Jurkat, Clone E6-1 (cell line): Measurements from ENCODE around the gene DPYSL4.

ENCODE experiments used
- DNase-seq: peaks from one replicate; pipeline ENCODE4 v3.0.0-alpha.2; 2011; ENCODE audit warnings: low read depth, low spot score
- H3K4me3 ChIP-seq: 2 replicates; pipeline ENCODE4 v1.5.1; 2011; ENCODE audit warnings: mild to moderate bottlenecking, low read length, control low read depth, moderate library complexity

Gene DPYSL4

DNA sequence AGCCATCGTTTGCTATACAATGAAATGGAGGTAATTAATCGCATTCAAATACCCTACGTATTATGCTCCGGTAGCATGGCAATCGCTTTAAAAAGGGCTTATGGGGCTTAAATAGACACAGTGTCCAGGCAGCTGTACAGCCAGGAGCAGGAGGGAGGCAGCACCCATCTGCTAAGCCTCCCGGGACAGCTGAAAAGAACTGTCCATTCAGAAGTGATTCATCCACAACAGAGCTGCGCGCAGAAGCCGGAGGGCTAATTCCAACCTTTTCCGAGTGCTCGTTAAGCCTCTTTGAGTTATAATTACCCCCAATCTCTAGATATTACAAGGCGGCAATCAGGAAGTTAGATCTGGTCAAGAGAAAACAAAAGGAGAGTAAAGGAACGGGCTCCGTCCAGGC, 58.3 kb downstream of the DPYSL4 start:
- DNase-seq = no peak
- no peak overlapping the region for H3K4me3 ChIP-seq

DNA sequence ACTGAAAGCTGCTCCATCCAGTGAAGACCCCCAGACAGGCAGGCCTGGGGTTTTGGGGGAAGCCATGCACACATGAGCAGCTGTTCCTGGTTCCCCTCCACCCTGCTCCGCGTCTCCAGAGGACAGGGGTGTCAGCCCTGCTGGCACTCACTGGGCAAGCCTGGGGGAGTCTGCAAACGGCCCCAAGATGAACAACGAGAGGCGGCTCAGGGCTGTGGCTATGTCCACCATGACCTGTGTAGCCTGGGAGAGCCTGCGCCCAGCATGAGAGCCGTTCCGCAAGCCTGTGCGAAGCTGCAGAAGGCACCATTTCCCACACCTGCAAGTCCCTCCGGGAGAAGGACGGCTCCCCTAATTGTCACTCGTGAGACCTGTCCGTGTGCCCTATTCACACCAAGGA, 59.5 kb downstream of the DPYSL4 start:
- no peak for DNase-seq
- H3K4me3 ChIP-seq = no peak overlapping the region

DNA sequence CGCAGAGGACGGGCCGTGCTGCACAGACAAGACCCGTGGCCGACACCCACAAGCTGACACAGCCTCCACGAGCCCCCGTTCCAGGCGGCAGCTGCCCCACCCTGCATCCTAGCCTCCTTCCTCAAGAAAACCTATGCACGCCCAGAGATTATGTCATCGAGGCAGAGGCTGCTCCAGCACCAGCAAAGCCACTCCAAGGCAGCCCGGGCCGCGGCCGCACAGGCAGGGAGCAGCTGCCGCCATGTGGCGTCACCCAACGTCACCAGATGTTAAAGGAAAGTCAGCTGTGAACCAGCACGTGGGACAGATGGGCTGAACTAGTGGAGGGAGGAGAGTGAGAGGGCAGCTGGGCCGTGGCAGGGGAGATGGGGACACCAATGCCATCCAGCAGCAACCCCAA, 61.2 kb downstream of the DPYSL4 start:
- DNase-seq = no peak
- H3K4me3 ChIP-seq = no peak overlapping the region

DNA sequence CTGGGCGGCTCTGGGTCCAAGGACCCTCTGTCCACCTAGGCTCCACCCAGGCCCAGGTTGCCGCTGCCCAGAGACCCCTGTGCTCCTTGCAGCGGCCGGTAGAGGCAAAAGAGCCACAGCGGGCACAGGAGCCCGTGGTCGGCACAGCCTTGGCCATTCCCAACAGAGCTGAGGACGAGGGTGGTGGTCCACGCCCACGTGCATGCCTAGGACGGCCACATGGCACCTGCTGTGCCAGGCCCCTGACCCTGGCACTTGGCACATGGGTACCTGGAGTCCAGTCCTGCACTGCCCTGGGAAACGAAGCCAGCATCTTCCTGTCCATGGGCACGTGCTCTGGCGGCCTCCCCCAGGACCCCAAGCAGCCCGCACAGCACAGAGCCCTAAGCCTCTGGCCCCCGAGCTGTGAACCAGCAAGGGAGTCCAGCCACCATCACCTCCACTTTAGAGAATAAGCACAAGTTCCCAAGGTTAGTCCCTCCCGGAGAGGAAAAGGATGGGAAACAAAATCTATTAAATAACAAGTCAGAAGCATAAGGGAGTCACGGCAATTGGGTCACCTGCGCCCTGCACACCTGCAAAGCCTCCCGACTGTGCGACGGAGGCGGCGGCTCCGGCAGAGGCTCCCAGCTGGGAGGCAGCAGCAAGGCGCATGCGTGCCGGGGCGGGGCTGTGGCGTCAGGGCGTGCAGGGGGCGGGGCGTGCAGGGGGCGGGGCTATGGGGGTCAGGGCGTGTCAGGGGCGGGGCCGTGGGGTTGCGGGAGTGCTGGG, 61.9 kb downstream of the DPYSL4 start:
- DNase-seq = peak; percentile 41

DNA sequence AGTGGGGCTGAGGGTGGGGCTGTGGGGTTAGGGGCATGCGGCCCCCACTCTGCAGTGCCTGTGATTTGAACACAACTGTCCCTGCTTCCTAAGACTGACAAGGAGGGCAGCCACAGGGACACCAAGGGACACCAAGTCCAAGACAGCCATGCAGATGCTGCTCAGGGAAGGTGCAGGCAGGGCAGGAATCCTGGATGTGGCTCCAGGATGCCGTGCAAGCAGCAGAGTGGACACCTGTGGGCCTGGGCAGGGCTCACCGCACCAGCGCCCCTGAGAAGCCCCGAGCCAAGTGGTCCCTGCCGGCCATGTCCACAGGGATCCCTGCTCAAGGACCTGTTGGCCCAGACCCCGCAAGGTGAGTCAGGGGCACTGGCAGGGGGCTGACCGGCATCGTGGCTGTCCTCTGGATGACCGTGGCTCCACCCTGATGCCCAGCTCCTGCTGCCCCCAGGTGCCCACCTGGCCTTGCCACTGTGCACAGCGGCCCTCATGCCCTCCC, 62.5 kb downstream of the DPYSL4 start:
- no peak for DNase-seq
- no peak overlapping the region for H3K4me3 ChIP-seq

More for the DNA sequence above, 61.9 kb downstream of the DPYSL4 start:
- H3K4me3 ChIP-seq = peak overlapping the region; percentile 49

DNA sequence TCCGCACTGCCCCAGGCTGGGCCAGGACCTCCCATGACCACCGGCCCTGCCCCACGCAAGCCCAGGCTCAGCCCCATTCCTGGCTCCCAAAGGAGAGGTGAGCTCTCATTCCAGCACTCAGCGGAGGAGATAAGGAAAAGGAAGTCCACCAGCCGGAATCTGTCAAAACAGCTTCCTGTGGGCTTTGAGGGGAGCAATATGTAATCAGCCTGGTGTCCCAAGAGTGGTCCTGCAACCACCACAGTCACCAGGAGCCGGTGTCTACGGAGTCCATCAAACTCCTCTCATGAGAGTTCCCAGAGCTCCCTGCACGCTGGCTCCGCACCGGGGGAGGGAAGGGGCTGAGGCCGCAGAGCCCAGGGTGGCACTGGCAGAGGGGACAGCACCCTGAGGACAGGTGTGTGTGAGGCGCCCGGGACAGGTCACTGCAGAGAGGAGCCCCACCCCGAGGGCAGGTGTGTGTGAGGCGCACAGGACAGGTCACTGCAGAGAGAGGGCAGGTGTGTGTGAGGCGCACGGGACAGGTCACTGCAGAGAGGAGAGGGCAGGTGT, 63.2 kb downstream of the DPYSL4 start:
- no peak overlapping the region for H3K4me3 ChIP-seq
- DNase-seq = no peak

DNA sequence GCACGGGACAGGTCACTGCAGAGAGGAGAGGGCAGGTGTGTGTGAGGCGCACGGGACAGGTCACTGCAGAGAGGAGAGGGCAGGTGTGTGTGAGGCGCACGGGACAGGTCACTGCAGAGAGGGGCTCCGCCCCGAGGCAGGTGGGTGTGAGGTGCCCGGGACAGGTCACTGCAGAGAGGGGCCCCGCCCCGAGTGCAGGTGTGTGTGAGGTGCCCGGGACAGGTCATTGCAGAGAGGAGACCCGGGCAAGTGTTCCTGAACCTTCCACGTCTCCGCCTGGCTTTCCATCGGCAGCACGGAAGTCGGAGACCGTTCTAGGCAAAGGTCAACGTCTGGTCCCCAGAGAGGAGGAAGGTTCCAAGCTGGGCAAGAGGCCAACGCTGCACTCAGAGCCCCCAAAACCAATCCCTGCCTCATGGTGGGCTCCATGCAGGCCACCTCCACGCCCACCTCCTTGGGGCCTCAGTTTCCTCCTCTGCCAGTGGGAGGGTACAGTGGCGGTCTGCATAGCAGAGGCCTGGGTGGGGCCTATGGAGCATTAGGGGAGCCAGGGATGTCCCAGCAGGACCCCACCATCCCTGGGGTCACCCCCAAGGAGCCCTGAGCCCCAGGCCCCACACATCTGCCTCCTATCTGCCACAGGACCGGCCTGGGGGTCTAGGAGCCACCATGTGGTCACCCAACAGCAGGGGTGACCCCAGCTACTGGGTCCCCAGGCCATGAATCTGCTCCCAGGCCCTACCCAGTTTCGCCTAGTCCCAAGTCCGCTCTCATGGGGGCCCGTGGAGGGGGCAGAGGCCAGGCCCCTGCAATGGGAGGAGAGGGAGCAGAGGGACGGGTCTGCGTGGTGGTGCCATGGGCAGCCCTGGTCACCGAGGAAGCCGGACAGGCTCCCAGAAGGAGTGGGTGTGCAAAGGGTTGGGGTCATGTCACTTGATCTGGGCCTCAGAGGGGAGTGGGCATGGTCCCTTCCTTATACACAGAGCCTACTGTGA, 64.0 kb downstream of the DPYSL4 start:
- no peak overlapping the region for H3K4me3 ChIP-seq
- DNase-seq = no peak

DNA sequence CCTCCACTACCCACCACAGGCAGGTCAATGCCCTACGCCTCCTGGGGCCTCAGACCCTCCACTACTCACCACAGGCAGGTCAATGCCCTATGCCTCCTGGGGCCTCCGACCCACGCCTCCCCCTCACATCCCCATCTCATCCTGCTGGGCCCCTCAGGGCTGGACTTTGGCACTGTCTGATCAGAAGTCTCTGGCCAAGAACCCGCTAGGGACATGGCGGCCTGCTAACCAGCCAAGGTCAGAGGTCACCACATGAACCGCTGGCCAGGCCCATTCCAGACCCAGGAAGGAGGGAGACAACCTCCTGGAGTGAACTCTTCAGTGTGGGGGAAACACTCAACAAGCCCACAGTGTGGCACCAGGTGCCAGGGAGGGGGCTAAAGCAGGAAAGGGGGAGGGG, 65.2 kb downstream of the DPYSL4 start:
- H3K4me3 ChIP-seq = no peak overlapping the region
- no peak for DNase-seq

DNA sequence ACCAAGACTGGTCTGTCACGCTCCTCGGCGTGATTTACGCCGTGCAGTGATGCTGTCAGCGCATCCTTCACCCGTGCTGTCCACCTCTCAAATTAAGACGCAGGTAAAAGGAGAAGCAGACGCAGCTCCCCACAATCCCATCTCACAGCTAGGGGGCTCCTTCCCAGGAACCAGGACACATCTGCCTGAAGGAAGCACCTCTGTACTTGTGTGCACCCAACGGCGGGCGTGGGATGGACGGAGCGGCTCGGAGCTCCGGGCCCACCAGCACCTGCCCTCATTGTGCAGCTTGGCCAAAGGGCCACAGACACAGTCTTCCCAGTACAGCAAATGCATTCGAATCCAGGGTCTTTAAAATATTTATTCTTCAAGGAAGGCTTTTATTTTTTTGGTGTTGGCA, 65.7 kb downstream of the DPYSL4 start:
- H3K4me3 ChIP-seq = no peak overlapping the region

DNA sequence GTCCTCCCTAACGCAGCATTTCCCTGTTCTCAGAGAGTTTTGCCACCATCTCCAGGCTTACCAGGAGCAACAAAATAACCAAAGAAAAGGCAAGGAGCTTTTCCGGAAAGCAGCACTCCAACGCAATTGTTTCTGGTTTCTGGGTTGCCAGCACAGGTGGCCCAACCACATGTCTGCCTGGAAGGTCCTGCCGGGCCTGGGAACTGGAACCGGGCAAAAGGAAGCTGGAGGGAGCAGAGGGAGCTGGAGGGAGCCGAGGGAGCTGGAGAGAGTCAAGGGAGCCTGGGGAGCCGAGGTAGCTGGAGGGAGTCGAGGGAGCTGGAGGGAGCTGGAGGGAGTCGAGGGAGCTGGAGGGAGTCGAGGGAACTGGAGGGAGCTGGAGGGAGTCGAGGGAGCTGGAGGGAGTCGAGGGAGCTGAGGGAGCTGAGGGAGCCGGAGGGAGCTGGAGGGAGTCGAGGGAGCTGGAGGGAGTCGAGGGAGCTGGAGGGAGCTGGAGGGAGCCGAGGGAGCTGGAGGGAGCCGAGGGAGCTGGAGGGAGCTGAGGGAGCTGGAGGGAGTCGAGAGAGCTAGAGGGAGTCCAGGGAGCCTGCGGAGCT, 66.4 kb downstream of the DPYSL4 start:
- DNase-seq = no peak

More for the DNA sequence above, 65.7 kb downstream of the DPYSL4 start:
- DNase-seq = no peak

DNA sequence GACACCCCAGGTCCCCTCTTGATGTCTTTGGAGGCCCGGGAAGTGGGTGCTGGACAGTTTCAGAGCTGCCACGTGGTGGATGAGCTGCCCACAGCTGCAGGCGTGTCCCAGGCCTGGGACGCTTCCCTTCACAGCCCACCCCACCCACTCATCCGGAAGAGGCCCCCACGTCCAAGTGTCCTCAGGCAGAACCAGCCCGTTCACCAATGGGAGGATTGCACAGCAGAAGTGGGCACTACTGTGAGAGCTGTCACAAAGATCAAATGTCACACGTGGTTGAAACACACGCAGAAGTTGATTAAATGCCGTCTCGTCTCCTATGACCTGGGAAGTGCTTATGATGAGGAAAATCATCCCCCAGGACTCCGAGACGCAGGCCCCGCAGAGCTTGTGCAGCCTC, 68.1 kb downstream of the DPYSL4 start:
- DNase-seq = no peak
- H3K4me3 ChIP-seq = no peak overlapping the region

More for the DNA sequence above, 66.4 kb downstream of the DPYSL4 start:
- H3K4me3 ChIP-seq = no peak overlapping the region
